ENCODE results near the gene PRKN. TPM values are rescaled to one million over a fixed set of nuclear protein-coding genes. Genes with fewer than 3 reads are reported as not detected.

PRKN gene
- total and polyA plus RNA-seq, 2 donors (not counting 1 experiment from before 2014, with no cell fraction given), result 0.43 to 4.6 TPM

DNA sequence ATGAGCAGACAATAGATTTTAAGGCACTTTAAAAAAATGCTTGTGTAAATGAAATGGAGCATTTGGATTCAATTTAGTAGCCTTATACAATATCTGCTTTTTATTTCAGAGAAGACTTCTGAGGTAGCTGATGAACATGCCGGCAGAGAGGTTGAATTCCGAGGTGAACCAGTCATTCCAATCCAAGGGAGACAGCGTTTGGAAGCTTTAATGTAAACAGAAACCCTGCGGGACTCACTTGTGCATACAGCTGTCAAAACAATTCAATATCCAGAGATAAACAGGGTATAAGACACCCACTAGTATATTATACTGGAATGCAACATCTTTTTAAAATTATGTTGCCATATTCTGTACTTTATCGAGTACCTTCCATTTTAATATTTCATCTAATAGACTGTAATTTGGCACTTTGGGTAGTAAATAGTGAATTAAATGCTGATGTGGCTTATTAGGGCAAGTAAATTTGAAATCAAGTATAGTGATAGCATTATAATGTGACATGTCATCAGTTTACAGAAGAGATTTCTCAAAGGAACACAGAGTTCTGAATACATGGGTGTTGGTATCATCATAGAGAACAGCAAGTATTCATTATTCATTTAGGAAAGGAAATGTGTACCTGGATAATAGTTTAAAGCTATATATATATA, 347.7 kb downstream of the PRKN start:
- no peak overlapping the region for H3K9ac ChIP-seq (ENCODE audit: insufficient read depth, low read length)
- H3K79me2 ChIP-seq (ENCODE audit: control insufficient read depth, insufficient read depth, low read length), result no peaks in the 10 kb centered on the region
- no peaks in the 10 kb centered on the region for H3K4me1 ChIP-seq (ENCODE audit: control insufficient read depth, extremely low read depth, insufficient read depth, low read length)
- TF ChIP-seq EZH2 (IDR thresholded peaks at IDR 0.05; ENCODE audit: low read length, missing control alignments) (no peak), CTCF (conservative IDR thresholded peaks at IDR 0.05 in 1 of 2, IDR thresholded peaks at IDR 0.05 in 1 of 2; ENCODE audit: low read depth in 1 of 2, low read length in 2 of 2) (no peak)
- H3K36me3 ChIP-seq (ENCODE audit: control insufficient read depth, insufficient read depth, low read length), result no peaks in the 10 kb centered on the region
- no peak overlapping the region for H3K4me3 ChIP-seq (replicated peaks in 1 of 4; ENCODE audit: control extremely low read depth in 1 of 4, insufficient read depth in 1 of 4, low read depth in 3 of 4, low read length in 4 of 4)
- peak; percentile 45 to 66 for DNase-seq (ENCODE audit: low read depth in 2 of 2)
- no peak overlapping the region for H2AFZ ChIP-seq (ENCODE audit: low read length)
- no peaks in the 10 kb centered on the region for H3K9me3 ChIP-seq (ENCODE audit: control insufficient read depth, insufficient read depth, low read depth, low read length)
- H4K20me1 ChIP-seq (ENCODE audit: control insufficient read depth, extremely low read depth, insufficient read depth, low read length), result no peaks in the 10 kb centered on the region
- H3K27me3 ChIP-seq (ENCODE audit: control insufficient read depth, insufficient read depth, low read length), result no peaks in the 10 kb centered on the region
- no peak overlapping the region for H3K4me2 ChIP-seq (ENCODE audit: extremely low read depth, insufficient read depth, low read length)
- no peak overlapping the region for H3K27ac ChIP-seq (ENCODE audit: insufficient read depth, low read length)

DNA sequence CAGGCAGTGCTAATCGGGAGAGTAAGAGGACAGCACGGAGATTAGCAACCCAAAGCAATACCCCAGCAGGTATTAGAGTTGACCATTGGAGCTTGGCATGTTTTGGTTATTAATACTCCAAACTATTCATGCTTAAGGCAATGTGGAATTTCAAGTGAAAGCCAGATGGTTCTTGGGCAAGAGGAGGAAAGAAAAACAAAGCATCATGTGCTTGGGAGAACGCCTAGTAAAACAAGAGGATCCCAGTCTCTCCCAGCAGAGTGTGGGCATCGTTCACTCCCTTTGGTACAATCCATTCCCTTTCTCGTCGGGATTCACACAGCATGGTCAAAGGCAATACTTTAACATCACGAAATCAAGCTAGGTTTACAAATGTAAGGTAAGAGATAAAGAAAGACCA, 349.8 kb downstream of the PRKN start:
- Histone ChIP-seq H3K36me3 (ENCODE audit: control insufficient read depth, insufficient read depth, low read length) (no peaks in the 10 kb centered on the region), H3K4me2 (ENCODE audit: extremely low read depth, insufficient read depth, low read length) (no peak overlapping the region), H3K4me3 (replicated peaks in 1 of 4; ENCODE audit: control extremely low read depth in 1 of 4, insufficient read depth in 1 of 4, low read depth in 3 of 4, low read length in 4 of 4) (no peak overlapping the region), H3K27me3 (ENCODE audit: control insufficient read depth, insufficient read depth, low read length) (no peaks in the 10 kb centered on the region), H2AFZ (ENCODE audit: low read length) (no peak overlapping the region), H3K4me1 (ENCODE audit: control insufficient read depth, extremely low read depth, insufficient read depth, low read length) (no peaks in the 10 kb centered on the region), H3K9ac (ENCODE audit: insufficient read depth, low read length) (no peak overlapping the region), H3K9me3 (ENCODE audit: control insufficient read depth, insufficient read depth, low read depth, low read length) (no peaks in the 10 kb centered on the region), H3K27ac (ENCODE audit: insufficient read depth, low read length) (no peak overlapping the region), H3K79me2 (ENCODE audit: control insufficient read depth, insufficient read depth, low read length) (no peaks in the 10 kb centered on the region), H4K20me1 (ENCODE audit: control insufficient read depth, extremely low read depth, insufficient read depth, low read length) (no peaks in the 10 kb centered on the region)
- TF ChIP-seq EZH2 (IDR thresholded peaks at IDR 0.05; ENCODE audit: low read length, missing control alignments) (no peak), CTCF (conservative IDR thresholded peaks at IDR 0.05 in 1 of 2, IDR thresholded peaks at IDR 0.05 in 1 of 2; ENCODE audit: low read depth in 1 of 2, low read length in 2 of 2) (no peak)
- DNase-seq (ENCODE audit: low read depth in 2 of 2), result peak; percentile 25 to 75

GRCh38 chr6:162373868-162374267, 353.7 kb downstream of the PRKN start:
- Histone ChIP-seq H3K79me2 (ENCODE audit: control insufficient read depth, insufficient read depth, low read length) (no peaks in the 10 kb centered on the region), H3K27me3 (ENCODE audit: control insufficient read depth, insufficient read depth, low read length) (no peaks in the 10 kb centered on the region), H4K20me1 (ENCODE audit: control insufficient read depth, extremely low read depth, insufficient read depth, low read length) (no peaks in the 10 kb centered on the region), H3K4me1 (ENCODE audit: control insufficient read depth, extremely low read depth, insufficient read depth, low read length) (no peaks in the 10 kb centered on the region), H3K4me3 (replicated peaks in 1 of 4; ENCODE audit: control extremely low read depth in 1 of 4, insufficient read depth in 1 of 4, low read depth in 3 of 4, low read length in 4 of 4) (no peak overlapping the region), H3K9ac (ENCODE audit: insufficient read depth, low read length) (no peak overlapping the region), H3K9me3 (ENCODE audit: control insufficient read depth, insufficient read depth, low read depth, low read length) (no peaks in the 10 kb centered on the region), H3K36me3 (ENCODE audit: control insufficient read depth, insufficient read depth, low read length) (no peaks in the 10 kb centered on the region), H3K4me2 (ENCODE audit: extremely low read depth, insufficient read depth, low read length) (no peak overlapping the region), H2AFZ (ENCODE audit: low read length) (no peak overlapping the region), H3K27ac (ENCODE audit: insufficient read depth, low read length) (no peak overlapping the region)
- DNase-seq (ENCODE audit: low read depth in 2 of 2), result no peak
- TF ChIP-seq EZH2 (IDR thresholded peaks at IDR 0.05; ENCODE audit: low read length, missing control alignments) (no peak), CTCF (conservative IDR thresholded peaks at IDR 0.05 in 1 of 2, IDR thresholded peaks at IDR 0.05 in 1 of 2; ENCODE audit: low read depth in 1 of 2, low read length in 2 of 2) (no peak)

Data from fibroblast of lung (primary cell).